H9 (cell line): Measurements from ENCODE around the gene SLC38A5. TPM values are rescaled to one million over a fixed set of nuclear protein-coding genes. Genes with fewer than 3 reads are reported as not detected.

ENCODE experiments used
- DNase-seq: peaks from one replicate; pipeline ENCODE4 v3.0.0-alpha.2; 2017
- H2AFZ ChIP-seq: one replicate; pipeline ENCODE4 v1.6.1; 2013; ENCODE audit warnings: mild to moderate bottlenecking, low read length, control low read depth, moderate library complexity
- H2AK5ac ChIP-seq: 2 replicates; pipeline ENCODE4 v1.6.1; 2013; ENCODE audit warnings: low read length, control low read depth, mixed read lengths; ENCODE audit not compliant: insufficient read length
- H2BK120ac ChIP-seq: one replicate; pipeline ENCODE4 v1.6.1; 2013; ENCODE audit warnings: low read depth, mild to moderate bottlenecking, low read length, control low read depth, inconsistent platforms; ENCODE audit not compliant: poor library complexity, severe bottlenecking
- H2BK12ac ChIP-seq: 2 replicates; pipeline ENCODE4 v1.6.1; 2013; ENCODE audit warnings: low read length, control low read depth, mixed read lengths, low read depth; ENCODE audit not compliant: insufficient read length
- H2BK15ac ChIP-seq: 2 replicates; pipeline ENCODE4 v1.6.1; 2013; ENCODE audit warnings: low read depth, low read length, control low read depth
- H2BK20ac ChIP-seq: one replicate; pipeline ENCODE4 v1.6.1; 2013; ENCODE audit warnings: low read depth, mild to moderate bottlenecking, low read length, control low read depth, inconsistent platforms; ENCODE audit not compliant: poor library complexity, severe bottlenecking
- H2BK5ac ChIP-seq: 2 replicates; pipeline ENCODE4 v1.6.1; 2013; ENCODE audit warnings: low read length, control low read depth, mixed read lengths; ENCODE audit not compliant: insufficient read length
- H3K14ac ChIP-seq: 2 replicates; pipeline ENCODE4 v1.6.1; 2013; ENCODE audit warnings: low read length, control low read depth; ENCODE audit not compliant: insufficient read depth
- H3K18ac ChIP-seq: 2 replicates; pipeline ENCODE4 v1.6.1; 2013; ENCODE audit warnings: low read depth, mild to moderate bottlenecking, mixed read lengths, low read length, control low read depth; ENCODE audit not compliant: insufficient read length
- H3K23ac ChIP-seq: 2 replicates; pipeline ENCODE4 v1.6.1; 2013; ENCODE audit warnings: low read length, control low read depth, mixed read lengths, low read depth; ENCODE audit not compliant: insufficient read length
- H3K23me2 ChIP-seq: 2 replicates; pipeline ENCODE4 v1.6.1; 2013; ENCODE audit warnings: low read depth, mild to moderate bottlenecking, mixed read lengths, low read length, control low read depth; ENCODE audit not compliant: insufficient read length, poor library complexity, severe bottlenecking
- H3K27ac ChIP-seq: 2 replicates; pipeline ENCODE4 v1.5.1; 2013; ENCODE audit warnings: low read length, control low read depth, mixed read lengths, low read depth; ENCODE audit not compliant: insufficient read length
- H3K27me3 ChIP-seq: 2 replicates; pipeline ENCODE4 v1.6.1; 2013; ENCODE audit warnings: low read length, control low read depth, inconsistent platforms; ENCODE audit not compliant: insufficient read depth
- H3K4ac ChIP-seq: 2 replicates; pipeline ENCODE4 v1.6.1; 2013; ENCODE audit warnings: low read depth, mild to moderate bottlenecking, control low read depth, inconsistent platforms, low read length, moderate library complexity
- H3K4me1 ChIP-seq: 2 replicates; pipeline ENCODE4 v1.6.1; 2013; ENCODE audit warnings: low read length, control low read depth, inconsistent platforms; ENCODE audit not compliant: insufficient read depth
- H3K4me2 ChIP-seq: 2 replicates; pipeline ENCODE4 v1.6.1; 2013; ENCODE audit warnings: low read length, control low read depth, mixed read lengths; ENCODE audit not compliant: insufficient read length, insufficient read depth
- H3K56ac ChIP-seq: 2 replicates; pipeline ENCODE4 v1.6.1; 2013; ENCODE audit warnings: low read depth, mild to moderate bottlenecking, mixed read lengths, low read length, control low read depth; ENCODE audit not compliant: insufficient read length
- H3K79me1 ChIP-seq: 2 replicates; pipeline ENCODE4 v1.6.1; 2013; ENCODE audit warnings: low read depth, mild to moderate bottlenecking, moderate library complexity, low read length, control low read depth, inconsistent platforms; ENCODE audit not compliant: insufficient read depth, poor library complexity, severe bottlenecking
- H3K79me2 ChIP-seq: 2 replicates; pipeline ENCODE4 v1.6.1; 2013; ENCODE audit warnings: low read length, control low read depth, inconsistent platforms; ENCODE audit not compliant: insufficient read depth
- H3K9ac ChIP-seq: 2 replicates; pipeline ENCODE4 v1.6.1; 2013; ENCODE audit warnings: low read length, control low read depth, mixed read lengths; ENCODE audit not compliant: insufficient read length; ENCODE audit errors: extremely low read depth
- H3K9me3 ChIP-seq: one replicate; pipeline ENCODE4 v1.6.1; 2013; ENCODE audit warnings: low read depth, low read length, inconsistent platforms; ENCODE audit not compliant: control insufficient read depth
- H3T11ph ChIP-seq: one replicate; pipeline ENCODE4 v1.6.1; 2013; ENCODE audit warnings: mild to moderate bottlenecking, low read length, control low read depth, inconsistent platforms
- H4K20me1 ChIP-seq: one replicate; pipeline ENCODE4 v1.6.1; 2013; ENCODE audit not compliant: control insufficient read depth, insufficient read length, insufficient read depth
- H4K5ac ChIP-seq: 2 replicates; pipeline ENCODE4 v1.6.1; 2013; ENCODE audit warnings: low read depth, mild to moderate bottlenecking, mixed read lengths, low read length, control low read depth; ENCODE audit not compliant: insufficient read length
- H4K8ac ChIP-seq: replicated peaks from 2 replicates; pipeline ENCODE4 v1.6.1; 2013; ENCODE audit warnings: low read length, control low read depth, mixed read lengths, low read depth; ENCODE audit not compliant: insufficient read length
- H4K91ac ChIP-seq: 2 replicates; pipeline ENCODE4 v1.6.1; 2013; ENCODE audit warnings: low read depth, mild to moderate bottlenecking, moderate library complexity, mixed read lengths, low read length, control low read depth; ENCODE audit not compliant: insufficient read length
- H3K27ac Mint-ChIP-seq, 3 experiments: 2 replicates in 2 of 3; 3 replicates in 1 of 3; pipeline ENCODE4 v1.8.0; 2020 to 2021; ENCODE audit warnings: mixed read lengths in 3 of 3, mild to moderate bottlenecking in 1 of 3, moderate library complexity in 1 of 3
- H3K27me3 Mint-ChIP-seq: 2 replicates; pipeline ENCODE4 v1.8.0; 2021; ENCODE audit warnings: low read depth, mild to moderate bottlenecking, moderate library complexity, mixed read lengths
- H3K36me3 Mint-ChIP-seq, 3 experiments: 2 replicates in 2 of 3; 3 replicates in 1 of 3; pipeline ENCODE4 v1.8.0; 2020 to 2021; ENCODE audit warnings: low read depth in 3 of 3, mixed read lengths in 3 of 3; ENCODE audit not compliant: insufficient read depth in 1 of 3
- H3K4me1 Mint-ChIP-seq, 2 experiments: 2 replicates each; pipeline ENCODE4 v1.8.0; 2020; ENCODE audit warnings: mixed read lengths in 2 of 2
- H3K4me3 Mint-ChIP-seq, 2 experiments: 2 replicates in 1 of 2; 3 replicates in 1 of 2; pipeline ENCODE4 v1.8.0; 2020 to 2021; ENCODE audit warnings: mild to moderate bottlenecking in 2 of 2, mixed read lengths in 2 of 2, moderate library complexity in 1 of 2
- H3K9me3 Mint-ChIP-seq, 2 experiments: 2 replicates in 1 of 2; 3 replicates in 1 of 2; pipeline ENCODE4 v1.8.0; 2020; ENCODE audit warnings: mild to moderate bottlenecking in 2 of 2, mixed read lengths in 2 of 2, moderate library complexity in 1 of 2
- CTCF ChIP-seq: fragments of 200-600 bp; sonication (generic); conservative IDR thresholded peaks from 3 replicates; pipeline ENCODE4 v1.8.0; 2021; ENCODE audit warnings: antibody characterized with exemption, mild to moderate bottlenecking
- WGBS: extraction: QIAGEN DNeasy Blood & Tissue Kit; methylation state at CpG from one replicate; pipeline ENCODE4 v1.1.7; 2013; ENCODE audit warnings: missing lambda C conversion rate, low lambda C conversion rate, mixed read lengths; ENCODE audit not compliant: insufficient read length; ENCODE audit errors: extremely low coverage; 5-methylcytosine and 5-hydroxymethylcytosine counted together
- total RNA-seq: library from RNA; stranded (reverse); gene quantifications from 2 replicates; pipeline ENCODE4 v1.2.1, GENCODE V29; 2021

Gene SLC38A5
- total RNA-seq, 1 experiment from 2014 or later, result 28.3 TPM

GRCh38 chrX:48504261-48504660 is 34.2 kb upstream of the SLC38A5 start:
- Mint-ChIP-seq H3K4me3 (no peak overlapping the region), H3K27ac (no peak overlapping the region; a peak in 1 of 7 replicates), H3K27me3 (no peaks in the 10 kb centered on the region; the same call in 1 of the 2 replicates), H3K36me3 (peaks cover 0 to 2% (median 0%) of the 10 kb centered on the region in 3 experiments; a peak in 3 of 7 replicates), H3K4me1 (peaks cover 0 to under 1% of the 10 kb centered on the region in 2 experiments; a peak in 1 of 4 replicates), H3K9me3 (peaks cover 66 to 67% of the 10 kb centered on the region in 2 experiments)
- no CpG with 5 or more reads among the region's 7 CpGs for WGBS
- H3K23ac ChIP-seq, result no peak overlapping the region
- H3K9ac ChIP-seq, result no peak overlapping the region
- no peak overlapping the region for H3K14ac ChIP-seq
- H3K23me2 ChIP-seq, result peaks cover 2% of the 10 kb centered on the region
- H2BK12ac ChIP-seq, result no peak overlapping the region
- no peaks in the 10 kb centered on the region for H3K79me1 ChIP-seq
- no peaks in the 10 kb centered on the region for H3K4me1 ChIP-seq
- H3T11ph ChIP-seq, result no peak overlapping the region
- H2AFZ ChIP-seq, result no peak overlapping the region
- H3K79me2 ChIP-seq, result no peaks in the 10 kb centered on the region
- no peak overlapping the region for H3K4me2 ChIP-seq
- no peak overlapping the region for H3K56ac ChIP-seq
- no peak overlapping the region for H3K27ac ChIP-seq
- H2BK120ac ChIP-seq, result no peak overlapping the region
- H3K4ac ChIP-seq, result no peak overlapping the region
- no peak overlapping the region for H4K8ac ChIP-seq
- no peak overlapping the region for H4K91ac ChIP-seq
- no peaks in the 10 kb centered on the region for H4K20me1 ChIP-seq
- no peak overlapping the region for H3K18ac ChIP-seq
- H3K27me3 ChIP-seq, result no peaks in the 10 kb centered on the region
- no peak overlapping the region for H2BK20ac ChIP-seq
- DNase-seq, result no peak
- no peak overlapping the region for H2BK5ac ChIP-seq
- no peak overlapping the region for H4K5ac ChIP-seq
- H2AK5ac ChIP-seq, result no peak overlapping the region
- TF ChIP-seq CTCF, result no peak
- no peak overlapping the region for H2BK15ac ChIP-seq
- peaks cover 16% of the 10 kb centered on the region for H3K9me3 ChIP-seq
